GM18505 (cell line): ENCODE measurements around the gene PIM1.

Experiments used
- ATAC-seq: cut with Tn5 transposase; IDR thresholded peaks from one replicate; pipeline ENCODE4 v1.9.1; 2021; ENCODE audit not compliant: unreplicated experiment
- POLR2A ChIP-seq: IDR thresholded peaks from 4 replicates; pipeline ENCODE4 v1.6.1; 2011; ENCODE audit warnings: borderline replicate concordance; ENCODE audit not compliant: insufficient read depth, insufficient read length; ENCODE audit errors: extremely low read depth

PIM1 gene

GRCh38 chr6:37205997-37206340, 36.0 kb downstream of the PIM1 start:
- TF ChIP-seq POLR2A = no peak
- ATAC-seq = no peak

GRCh38 chr6:37206622-37207021, 36.7 kb downstream of the PIM1 start:
- TF ChIP-seq POLR2A = no peak

GRCh38 chr6:37207903-37208456, 38.0 kb downstream of the PIM1 start:
- ATAC-seq = no peak
- TF ChIP-seq POLR2A = no peak

More at GRCh38 chr6:37206622-37207021, 36.7 kb downstream of the PIM1 start:
- ATAC-seq = no peak

GRCh38 chr6:37208793-37209192, 38.8 kb downstream of the PIM1 start:
- no peak for ATAC-seq
- TF ChIP-seq POLR2A = no peak

GRCh38 chr6:37209461-37210205, 39.7 kb downstream of the PIM1 start:
- no peak for ATAC-seq
- TF ChIP-seq POLR2A = no peak

GRCh38 chr6:37210313-37210968, 40.5 kb downstream of the PIM1 start:
- no peak for ATAC-seq
- no peak for TF ChIP-seq POLR2A

GRCh38 chr6:37212268-37212667, 42.3 kb downstream of the PIM1 start:
- no peak for ATAC-seq
- TF ChIP-seq POLR2A = no peak

GRCh38 chr6:37218061-37218460, 48.1 kb downstream of the PIM1 start:
- ATAC-seq = no peak

GRCh38 chr6:37218511-37218910, 48.6 kb downstream of the PIM1 start:
- no peak for TF ChIP-seq POLR2A
- ATAC-seq = no peak

More at GRCh38 chr6:37218061-37218460, 48.1 kb downstream of the PIM1 start:
- TF ChIP-seq POLR2A = no peak

GRCh38 chr6:37221585-37222124, 51.7 kb downstream of the PIM1 start:
- no peak for ATAC-seq
- no peak for TF ChIP-seq POLR2A

GRCh38 chr6:37222125-37222967, 52.4 kb downstream of the PIM1 start:
- no peak for TF ChIP-seq POLR2A
- ATAC-seq = peak; percentile 82

- ATAC-seq = no peak
- no peak for TF ChIP-seq POLR2A
Observed at GRCh38 chr6:37222992-37223391, 53.0 kb downstream of the PIM1 start.
